ENCODE results near the gene PM20D1. TPM values are rescaled to one million over a fixed set of nuclear protein-coding genes. Genes with fewer than 3 reads are reported as not detected.

Gene PM20D1
- total RNA-seq, 1 experiment from 2014 or later, result 0.37 TPM

DNA sequence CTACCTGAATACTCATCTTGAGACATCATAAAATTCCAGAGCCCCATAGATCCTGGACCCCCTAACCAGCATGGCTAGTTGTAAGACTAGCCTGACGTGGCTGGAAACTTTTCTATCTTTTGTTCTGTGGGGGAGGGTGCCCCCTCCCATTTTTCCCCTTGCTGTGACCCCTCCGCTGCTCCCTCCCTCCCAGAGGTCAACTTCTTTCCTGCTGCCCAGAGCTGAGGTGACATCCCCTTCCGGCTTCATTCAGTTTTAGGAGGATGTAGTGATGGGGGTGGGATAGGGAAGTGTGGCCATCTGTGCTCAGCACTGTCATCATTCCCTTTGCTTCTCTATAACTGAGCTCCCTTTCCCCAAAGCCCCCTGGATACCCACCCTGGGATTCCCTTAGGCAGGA is 32.6 kb downstream of the PM20D1 start:
- Mint-ChIP-seq H3K9me3 (no peaks in the 10 kb centered on the region), H3K4me1 (peaks cover 12% of the 10 kb centered on the region), H3K27ac (no peak overlapping the region), H3K27me3 (ENCODE audit: low read depth) (peaks cover 16% of the 10 kb centered on the region; the same call in 1 of the 2 replicates), H3K36me3 (no peaks in the 10 kb centered on the region), H3K4me3 (no peak overlapping the region)
- CTCF ChIA-PET, result interaction anchor here (0.9 to 2.1 kb wide), 3 partner anchors 25 to 160 kb away, joined by 3 to 6 read pairs (median 3); no protein-coding TSS in a partner anchor
- TF ChIP-seq ZNF232 (CRISPR knock-in tag; IDR thresholded peaks at IDR 0.05), result no peak
- no peak for TF ChIP-seq NR2C2 (CRISPR knock-in tag; IDR thresholded peaks at IDR 0.05)
- TF ChIP-seq, protein P1, sequence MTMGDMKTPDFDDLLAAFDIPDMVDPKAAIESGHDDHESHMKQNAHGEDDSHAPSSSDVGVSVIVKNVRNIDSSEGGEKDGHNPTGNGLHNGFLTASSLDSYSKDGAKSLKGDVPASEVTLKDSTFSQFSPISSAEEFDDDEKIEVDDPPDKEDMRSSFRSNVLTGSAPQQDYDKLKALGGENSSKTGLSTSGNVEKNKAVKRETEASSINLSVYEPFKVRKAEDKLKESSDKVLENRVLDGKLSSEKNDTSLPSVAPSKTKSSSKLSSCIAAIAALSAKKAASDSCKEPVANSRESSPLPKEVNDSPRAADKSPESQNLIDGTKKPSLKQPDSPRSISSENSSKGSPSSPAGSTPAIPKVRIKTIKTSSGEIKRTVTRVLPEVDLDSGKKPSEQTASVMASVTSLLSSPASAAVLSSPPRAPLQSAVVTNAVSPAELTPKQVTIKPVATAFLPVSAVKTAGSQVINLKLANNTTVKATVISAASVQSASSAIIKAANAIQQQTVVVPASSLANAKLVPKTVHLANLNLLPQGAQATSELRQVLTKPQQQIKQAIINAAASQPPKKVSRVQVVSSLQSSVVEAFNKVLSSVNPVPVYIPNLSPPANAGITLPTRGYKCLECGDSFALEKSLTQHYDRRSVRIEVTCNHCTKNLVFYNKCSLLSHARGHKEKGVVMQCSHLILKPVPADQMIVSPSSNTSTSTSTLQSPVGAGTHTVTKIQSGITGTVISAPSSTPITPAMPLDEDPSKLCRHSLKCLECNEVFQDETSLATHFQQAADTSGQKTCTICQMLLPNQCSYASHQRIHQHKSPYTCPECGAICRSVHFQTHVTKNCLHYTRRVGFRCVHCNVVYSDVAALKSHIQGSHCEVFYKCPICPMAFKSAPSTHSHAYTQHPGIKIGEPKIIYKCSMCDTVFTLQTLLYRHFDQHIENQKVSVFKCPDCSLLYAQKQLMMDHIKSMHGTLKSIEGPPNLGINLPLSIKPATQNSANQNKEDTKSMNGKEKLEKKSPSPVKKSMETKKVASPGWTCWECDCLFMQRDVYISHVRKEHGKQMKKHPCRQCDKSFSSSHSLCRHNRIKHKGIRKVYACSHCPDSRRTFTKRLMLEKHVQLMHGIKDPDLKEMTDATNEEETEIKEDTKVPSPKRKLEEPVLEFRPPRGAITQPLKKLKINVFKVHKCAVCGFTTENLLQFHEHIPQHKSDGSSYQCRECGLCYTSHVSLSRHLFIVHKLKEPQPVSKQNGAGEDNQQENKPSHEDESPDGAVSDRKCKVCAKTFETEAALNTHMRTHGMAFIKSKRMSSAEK (CRISPR knock-in tag; IDR thresholded peaks at IDR 0.05; ENCODE audit: borderline replicate concordance), result no peak
- TF ChIP-seq ZNF138 (CRISPR knock-in tag; conservative IDR thresholded peaks at IDR 0.05), result no peak
- TF ChIP-seq, protein P2, sequence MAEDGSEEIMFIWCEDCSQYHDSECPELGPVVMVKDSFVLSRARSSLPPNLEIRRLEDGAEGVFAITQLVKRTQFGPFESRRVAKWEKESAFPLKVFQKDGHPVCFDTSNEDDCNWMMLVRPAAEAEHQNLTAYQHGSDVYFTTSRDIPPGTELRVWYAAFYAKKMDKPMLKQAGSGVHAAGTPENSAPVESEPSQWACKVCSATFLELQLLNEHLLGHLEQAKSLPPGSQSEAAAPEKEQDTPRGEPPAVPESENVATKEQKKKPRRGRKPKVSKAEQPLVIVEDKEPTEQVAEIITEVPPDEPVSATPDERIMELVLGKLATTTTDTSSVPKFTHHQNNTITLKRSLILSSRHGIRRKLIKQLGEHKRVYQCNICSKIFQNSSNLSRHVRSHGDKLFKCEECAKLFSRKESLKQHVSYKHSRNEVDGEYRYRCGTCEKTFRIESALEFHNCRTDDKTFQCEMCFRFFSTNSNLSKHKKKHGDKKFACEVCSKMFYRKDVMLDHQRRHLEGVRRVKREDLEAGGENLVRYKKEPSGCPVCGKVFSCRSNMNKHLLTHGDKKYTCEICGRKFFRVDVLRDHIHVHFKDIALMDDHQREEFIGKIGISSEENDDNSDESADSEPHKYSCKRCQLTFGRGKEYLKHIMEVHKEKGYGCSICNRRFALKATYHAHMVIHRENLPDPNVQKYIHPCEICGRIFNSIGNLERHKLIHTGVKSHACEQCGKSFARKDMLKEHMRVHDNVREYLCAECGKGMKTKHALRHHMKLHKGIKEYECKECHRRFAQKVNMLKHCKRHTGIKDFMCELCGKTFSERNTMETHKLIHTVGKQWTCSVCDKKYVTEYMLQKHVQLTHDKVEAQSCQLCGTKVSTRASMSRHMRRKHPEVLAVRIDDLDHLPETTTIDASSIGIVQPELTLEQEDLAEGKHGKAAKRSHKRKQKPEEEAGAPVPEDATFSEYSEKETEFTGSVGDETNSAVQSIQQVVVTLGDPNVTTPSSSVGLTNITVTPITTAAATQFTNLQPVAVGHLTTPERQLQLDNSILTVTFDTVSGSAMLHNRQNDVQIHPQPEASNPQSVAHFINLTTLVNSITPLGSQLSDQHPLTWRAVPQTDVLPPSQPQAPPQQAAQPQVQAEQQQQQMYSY (CRISPR knock-in tag; IDR thresholded peaks at IDR 0.05), result no peak
- POLR2A ChIA-PET, result no interaction called here
- no peak for DNase-seq (ENCODE audit: low spot score)
- no peak for ATAC-seq

DNA sequence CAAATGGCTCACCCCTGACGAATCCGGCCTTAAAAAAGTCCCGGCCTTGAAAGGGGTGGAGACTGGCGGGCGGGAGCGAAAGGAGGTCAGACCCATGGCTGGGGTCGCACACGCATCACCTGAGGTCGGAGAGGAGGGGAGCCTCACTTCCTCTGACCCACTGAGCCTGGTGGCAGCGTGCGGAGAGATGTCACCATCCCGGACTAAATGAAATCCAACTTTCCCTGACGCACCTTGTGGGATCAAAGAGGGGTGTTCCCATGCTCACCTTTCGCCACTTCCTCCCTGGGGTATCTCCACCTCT is 36.2 kb downstream of the PM20D1 start:
- Mint-ChIP-seq H3K9me3 (no peaks in the 10 kb centered on the region), H3K27ac (peak overlapping the region; percentile 85), H3K36me3 (peaks cover 17% of the 10 kb centered on the region), H3K4me3 (peak overlapping the region; percentile 90), H3K4me1 (peaks cover 37% of the 10 kb centered on the region), H3K27me3 (ENCODE audit: low read depth) (peaks cover 16% of the 10 kb centered on the region; the same call in 1 of the 2 replicates)
- POLR2A ChIA-PET, result no interaction called here
- DNase-seq (ENCODE audit: low spot score) (peak; percentile 61), ATAC-seq (peak; percentile 35)
- CTCF ChIA-PET, result interaction anchor here (0.9 kb wide), 1 partner anchor 36 kb away, joined by 3 read pairs; the partner anchor contains the start of gene PM20D1
- TF ChIP-seq JUN (CRISPR knock-in tag; IDR thresholded peaks at IDR 0.05) (no peak; the same call in 1 of the 2 replicates), ZNF263 (CRISPR knock-in tag; IDR thresholded peaks at IDR 0.05; ENCODE audit: low read depth) (no peak), ZNF423 (CRISPR knock-in tag; IDR thresholded peaks at IDR 0.05) (no peak), NR2C2 (CRISPR knock-in tag; IDR thresholded peaks at IDR 0.05) (peak; percentile 30; the same call in 1 of the 2 replicates), CREB1 (CRISPR knock-in tag; IDR thresholded peaks at IDR 0.05) (no peak), FOXJ3 (CRISPR knock-in tag; IDR thresholded peaks at IDR 0.05; ENCODE audit: borderline replicate concordance) (no peak), EMX1 (CRISPR knock-in tag; IDR thresholded peaks at IDR 0.05) (no peak), ZNF219 (CRISPR knock-in tag; IDR thresholded peaks at IDR 0.05; ENCODE audit: borderline replicate concordance) (no peak), KAT7 (CRISPR knock-in tag; IDR thresholded peaks at IDR 0.05; ENCODE audit: borderline replicate concordance) (no peak), HMGA2 (CRISPR knock-in tag; IDR thresholded peaks at IDR 0.05) (no peak), ZNF396 (CRISPR knock-in tag; IDR thresholded peaks at IDR 0.05; ENCODE audit: borderline replicate concordance) (no peak)
- TF ChIP-seq, protein P3, sequence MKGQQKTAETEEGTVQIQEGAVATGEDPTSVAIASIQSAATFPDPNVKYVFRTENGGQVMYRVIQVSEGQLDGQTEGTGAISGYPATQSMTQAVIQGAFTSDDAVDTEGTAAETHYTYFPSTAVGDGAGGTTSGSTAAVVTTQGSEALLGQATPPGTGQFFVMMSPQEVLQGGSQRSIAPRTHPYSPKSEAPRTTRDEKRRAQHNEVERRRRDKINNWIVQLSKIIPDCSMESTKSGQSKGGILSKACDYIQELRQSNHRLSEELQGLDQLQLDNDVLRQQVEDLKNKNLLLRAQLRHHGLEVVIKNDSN (CRISPR knock-in tag; IDR thresholded peaks at IDR 0.05), result 0 out of 2 replicates have a peak, but pooled peaks have one; percentile 27
- TF ChIP-seq, protein P4, sequence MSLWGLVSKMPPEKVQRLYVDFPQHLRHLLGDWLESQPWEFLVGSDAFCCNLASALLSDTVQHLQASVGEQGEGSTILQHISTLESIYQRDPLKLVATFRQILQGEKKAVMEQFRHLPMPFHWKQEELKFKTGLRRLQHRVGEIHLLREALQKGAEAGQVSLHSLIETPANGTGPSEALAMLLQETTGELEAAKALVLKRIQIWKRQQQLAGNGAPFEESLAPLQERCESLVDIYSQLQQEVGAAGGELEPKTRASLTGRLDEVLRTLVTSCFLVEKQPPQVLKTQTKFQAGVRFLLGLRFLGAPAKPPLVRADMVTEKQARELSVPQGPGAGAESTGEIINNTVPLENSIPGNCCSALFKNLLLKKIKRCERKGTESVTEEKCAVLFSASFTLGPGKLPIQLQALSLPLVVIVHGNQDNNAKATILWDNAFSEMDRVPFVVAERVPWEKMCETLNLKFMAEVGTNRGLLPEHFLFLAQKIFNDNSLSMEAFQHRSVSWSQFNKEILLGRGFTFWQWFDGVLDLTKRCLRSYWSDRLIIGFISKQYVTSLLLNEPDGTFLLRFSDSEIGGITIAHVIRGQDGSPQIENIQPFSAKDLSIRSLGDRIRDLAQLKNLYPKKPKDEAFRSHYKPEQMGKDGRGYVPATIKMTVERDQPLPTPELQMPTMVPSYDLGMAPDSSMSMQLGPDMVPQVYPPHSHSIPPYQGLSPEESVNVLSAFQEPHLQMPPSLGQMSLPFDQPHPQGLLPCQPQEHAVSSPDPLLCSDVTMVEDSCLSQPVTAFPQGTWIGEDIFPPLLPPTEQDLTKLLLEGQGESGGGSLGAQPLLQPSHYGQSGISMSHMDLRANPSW (CRISPR knock-in tag; conservative IDR thresholded peaks at IDR 0.05; ENCODE audit: low read depth), result no peak
- TF ChIP-seq, protein P5, sequence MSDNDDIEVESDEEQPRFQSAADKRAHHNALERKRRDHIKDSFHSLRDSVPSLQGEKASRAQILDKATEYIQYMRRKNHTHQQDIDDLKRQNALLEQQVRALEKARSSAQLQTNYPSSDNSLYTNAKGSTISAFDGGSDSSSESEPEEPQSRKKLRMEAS (CRISPR knock-in tag; IDR thresholded peaks at IDR 0.05), result no peak

Measured in WTC11 (cell line).